GM12864 (cell line): ENCODE data around the gene NLGN2.

ENCODE experiments used
- DNase-seq: peaks from one replicate; pipeline ENCODE4 v3.0.0-alpha.2; 2011; ENCODE audit warnings: low read depth
- H3K4me3 ChIP-seq: 2 replicates; pipeline ENCODE4 v1.5.1; 2011; ENCODE audit warnings: mild to moderate bottlenecking, low read depth, low read length, control low read depth
- TF ChIP-seq, protein P1 (sequence below): IDR thresholded peaks from 2 replicates; pipeline ENCODE4 v1.5.1; 2011; ENCODE audit warnings: low read depth, mild to moderate bottlenecking, moderate library complexity, low read length, control low read depth, inconsistent platforms; ENCODE audit errors: missing control alignments

NLGN2 gene

DNA sequence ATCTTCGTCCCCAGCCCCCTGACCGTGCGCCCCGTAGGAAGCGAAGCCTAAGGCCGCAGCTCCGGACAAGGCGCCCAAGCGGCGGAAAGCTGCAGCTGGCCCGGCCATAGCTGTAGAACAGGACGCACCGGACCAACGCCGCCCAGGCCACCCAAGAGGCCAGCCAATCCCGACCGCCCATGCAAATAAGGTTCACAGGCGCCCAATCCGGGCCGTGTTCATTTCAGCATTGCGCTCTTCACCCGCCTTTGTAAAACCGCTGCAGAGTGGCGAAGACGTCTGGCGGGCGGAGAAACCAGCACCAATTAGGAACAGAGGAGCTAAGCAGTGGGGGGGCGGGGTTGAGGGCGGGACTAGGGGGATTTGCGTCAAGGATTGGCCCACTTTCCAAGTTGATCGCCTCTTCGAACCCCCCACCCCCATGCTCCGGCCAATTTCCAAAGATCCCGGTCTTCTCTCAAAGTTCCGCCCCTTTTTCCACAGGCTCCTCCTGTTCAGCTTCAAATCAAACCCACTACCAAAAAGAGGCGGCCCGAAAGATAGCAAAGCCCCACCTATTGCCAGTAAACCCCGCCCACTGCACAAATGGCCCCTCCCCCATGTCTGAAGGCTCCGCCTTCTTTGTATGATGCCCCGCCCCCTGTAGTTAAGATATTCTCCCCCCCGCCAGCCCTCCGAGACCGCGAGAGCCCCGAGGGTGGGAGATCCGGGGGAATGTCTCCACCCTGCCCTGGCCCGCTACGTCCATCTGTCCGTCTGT lies 3.5 kb upstream of the NLGN2 start, which contains the start of gene TMEM256:
Gene TMEM256 (minus strand): TSS at position 121 of the 760 bp plus-strand sequence. CDS start 13 bp downstream, at position 108.
- H3K4me3 ChIP-seq, result peak within 1 kb of the TSS; percentile 92
- TF ChIP-seq, protein P1, sequence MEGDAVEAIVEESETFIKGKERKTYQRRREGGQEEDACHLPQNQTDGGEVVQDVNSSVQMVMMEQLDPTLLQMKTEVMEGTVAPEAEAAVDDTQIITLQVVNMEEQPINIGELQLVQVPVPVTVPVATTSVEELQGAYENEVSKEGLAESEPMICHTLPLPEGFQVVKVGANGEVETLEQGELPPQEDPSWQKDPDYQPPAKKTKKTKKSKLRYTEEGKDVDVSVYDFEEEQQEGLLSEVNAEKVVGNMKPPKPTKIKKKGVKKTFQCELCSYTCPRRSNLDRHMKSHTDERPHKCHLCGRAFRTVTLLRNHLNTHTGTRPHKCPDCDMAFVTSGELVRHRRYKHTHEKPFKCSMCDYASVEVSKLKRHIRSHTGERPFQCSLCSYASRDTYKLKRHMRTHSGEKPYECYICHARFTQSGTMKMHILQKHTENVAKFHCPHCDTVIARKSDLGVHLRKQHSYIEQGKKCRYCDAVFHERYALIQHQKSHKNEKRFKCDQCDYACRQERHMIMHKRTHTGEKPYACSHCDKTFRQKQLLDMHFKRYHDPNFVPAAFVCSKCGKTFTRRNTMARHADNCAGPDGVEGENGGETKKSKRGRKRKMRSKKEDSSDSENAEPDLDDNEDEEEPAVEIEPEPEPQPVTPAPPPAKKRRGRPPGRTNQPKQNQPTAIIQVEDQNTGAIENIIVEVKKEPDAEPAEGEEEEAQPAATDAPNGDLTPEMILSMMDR, result no peak
- DNase-seq, result peak; percentile 96

- H3K4me3 ChIP-seq, result peak overlapping the region; percentile 92
- TF ChIP-seq, protein P1, result no peak
- no peak for DNase-seq
Measured at GRCh38 chr17:7404737-7405349, 2.8 kb upstream of the NLGN2 start.

GRCh38 chr17:7405350-7406234 lies 2.1 kb upstream of the NLGN2 start:
- no peak for DNase-seq
- TF ChIP-seq, protein P1, result no peak
- no peak overlapping the region for H3K4me3 ChIP-seq

- DNase-seq, result no peak
Measured at GRCh38 chr17:7406235-7406825, 1.3 kb upstream of the NLGN2 start.

DNA sequence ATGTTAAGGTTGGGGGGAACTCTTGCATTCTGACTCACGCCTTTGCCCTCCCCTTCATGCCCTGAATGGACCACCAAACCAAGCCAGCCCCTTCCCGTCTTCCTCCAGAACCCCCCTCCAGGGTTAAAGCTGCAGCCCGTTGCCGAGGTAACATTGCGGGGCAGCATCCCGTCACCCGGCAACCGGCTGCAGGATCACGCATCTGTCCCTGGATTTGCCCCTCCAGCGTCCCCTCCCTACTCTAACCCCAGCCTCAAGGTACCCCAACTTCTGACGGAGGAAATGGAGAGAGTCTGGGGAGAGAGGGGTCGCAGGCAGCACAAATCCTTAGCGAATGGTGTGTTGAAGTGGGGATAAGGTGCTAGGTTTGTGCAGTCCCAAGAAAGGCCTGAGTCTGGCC lies 563 bp upstream of the NLGN2 start:
- no peak for DNase-seq
- H3K4me3 ChIP-seq, result no peak overlapping the region
- TF ChIP-seq, protein P1, result no peak

More at GRCh38 chr17:7406235-7406825, 1.3 kb upstream of the NLGN2 start:
- TF ChIP-seq, protein P1, result no peak
- no peak overlapping the region for H3K4me3 ChIP-seq

GRCh38 chr17:7408252-7408727 lies 645 bp downstream of the NLGN2 start:
- no peak for DNase-seq
- TF ChIP-seq, protein P1, result no peak
- H3K4me3 ChIP-seq, result no peak overlapping the region
